ENCODE data around the gene DNAJA3.

GRCh38 chr16:4378161-4378666 lies 47.5 kb upstream of the DNAJA3 start:
- no peak for TF ChIP-seq CTCF (IDR thresholded peaks at IDR 0.05)
- no peak for TF ChIP-seq POLR2A (IDR thresholded peaks at IDR 0.05)

All from testis (tissue), 2 donors.